Neural cell (in vitro differentiated cells): ENCODE data around the gene TMEM255B. TPM values are rescaled to one million over a fixed set of nuclear protein-coding genes. Genes with fewer than 3 reads are reported as not detected.

Source experiments
- H2AFZ ChIP-seq: fragments of 200-600, 300-800 bp; sonication (generic), shearing (Covaris generic); 2 replicates; pipeline ENCODE4 v1.6.0; 2014; ENCODE audit warnings: low read depth, mild to moderate bottlenecking, antibody characterized with exemption, low read length, moderate library complexity
- H3F3A ChIP-seq: fragments of 200-600 bp; shearing (Covaris generic); 2 replicates; pipeline ENCODE4 v1.6.1; 2016; ENCODE audit warnings: mild to moderate bottlenecking, moderate library complexity, mixed read lengths, antibody characterized with exemption, low read length; ENCODE audit not compliant: insufficient read depth, poor library complexity, severe bottlenecking
- H3K27ac ChIP-seq: fragments of 200-600, 300-800 bp; sonication (generic), shearing (Covaris generic); 2 replicates; pipeline ENCODE4 v1.5.1; 2014; ENCODE audit warnings: mild to moderate bottlenecking, low read length, moderate library complexity
- H3K27me3 ChIP-seq: fragments of 300-800, 200-600 bp; sonication (generic), shearing (Covaris generic); 2 replicates; pipeline ENCODE4 v1.6.0; 2014; ENCODE audit warnings: mild to moderate bottlenecking, low read depth, low read length, moderate library complexity; ENCODE audit not compliant: insufficient read depth
- H3K36me3 ChIP-seq: fragments of 300-800, 200-600 bp; sonication (generic), shearing (Covaris generic); 2 replicates; pipeline ENCODE4 v1.5.1; 2014; ENCODE audit warnings: mild to moderate bottlenecking, antibody characterized with exemption, low read length, moderate library complexity; ENCODE audit not compliant: insufficient read depth
- H3K4me2 ChIP-seq: fragments of 300-800, 200-600 bp; sonication (generic), shearing (Covaris generic); 2 replicates; pipeline ENCODE4 v1.6.0; 2014; ENCODE audit warnings: mild to moderate bottlenecking, low read length
- H3K4me3 ChIP-seq: fragments of 300-800, 200-600 bp; sonication (generic), shearing (Covaris generic); 2 replicates; pipeline ENCODE4 v1.5.1; 2014; ENCODE audit warnings: mild to moderate bottlenecking, low read length, moderate library complexity
- H3K79me2 ChIP-seq: fragments of 200-600 bp; shearing (Covaris generic); replicated peaks from 2 replicates; pipeline ENCODE4 v1.6.0; 2014; ENCODE audit warnings: mild to moderate bottlenecking, low read length, moderate library complexity; ENCODE audit not compliant: insufficient read depth
- H3K9ac ChIP-seq: fragments of 300-800, 200-600 bp; sonication (generic), shearing (Covaris generic); 2 replicates; pipeline ENCODE4 v1.6.1; 2016; ENCODE audit warnings: mild to moderate bottlenecking, low read length, mixed read lengths
- H3K9me2 ChIP-seq: fragments of 200-600 bp; shearing (Covaris generic); 2 replicates; pipeline ENCODE4 v1.6.1; 2016; ENCODE audit warnings: mild to moderate bottlenecking, low read length, mixed read lengths; ENCODE audit not compliant: insufficient read depth
- H3K9me3 ChIP-seq: fragments of 200-600, 300-800 bp; sonication (generic), shearing (Covaris generic); 2 replicates; pipeline ENCODE4 v1.6.1; 2016; ENCODE audit warnings: mild to moderate bottlenecking, mixed run types, low read length, moderate library complexity, mixed read lengths
- H4K20me1 ChIP-seq: fragments of 200-600 bp; shearing (Covaris generic); 2 replicates; pipeline ENCODE4 v1.6.1; 2016; ENCODE audit warnings: mild to moderate bottlenecking, mixed run types; ENCODE audit not compliant: insufficient read depth
- EP300 ChIP-seq: fragments of 450-650 bp; conservative IDR thresholded peaks from 2 replicates; pipeline ENCODE4 v1.6.1; 2014; ENCODE audit warnings: antibody characterized with exemption, mild to moderate bottlenecking, moderate library complexity; ENCODE audit not compliant: poor library complexity, severe bottlenecking
- EZH2 ChIP-seq: fragments of 200-600, 300-800 bp; shearing (Covaris generic), sonication (generic); IDR thresholded peaks from 2 replicates; pipeline ENCODE4 v1.6.1; 2014; ENCODE audit warnings: antibody characterized with exemption, low read length, borderline replicate concordance, mild to moderate bottlenecking; ENCODE audit not compliant: insufficient read depth, poor library complexity, severe bottlenecking
- MXI1 ChIP-seq: fragments of 450-650 bp; conservative IDR thresholded peaks from 2 replicates; pipeline ENCODE4 v1.6.1; 2014; ENCODE audit warnings: antibody characterized with exemption, mild to moderate bottlenecking; ENCODE audit not compliant: poor library complexity, severe bottlenecking
- POLR2AphosphoS5 ChIP-seq: IDR thresholded peaks from 2 replicates; pipeline ENCODE4 v1.6.1; 2012
- RAD21 ChIP-seq: fragments of 450-650 bp; conservative IDR thresholded peaks from 2 replicates; pipeline ENCODE4 v1.6.1; 2014; ENCODE audit warnings: antibody characterized with exemption, mild to moderate bottlenecking, moderate library complexity
- SMC3 ChIP-seq: fragments of 450-650 bp; conservative IDR thresholded peaks from 2 replicates; pipeline ENCODE4 v1.6.1; 2014; ENCODE audit warnings: antibody characterized with exemption, mild to moderate bottlenecking, moderate library complexity; ENCODE audit not compliant: poor library complexity
- TAF1 ChIP-seq: IDR thresholded peaks from 2 replicates; pipeline ENCODE4 v1.6.1; 2012; ENCODE audit warnings: low read depth
- polyA plus RNA-seq: library from polyadenylated mRNA; depleted of rRNA; stranded (reverse); fragments of >200 nt; gene quantifications from 2 replicates; pipeline ENCODE4 v1.2.3, GENCODE V29; 2014
- TF ChIP-seq, protein P1 (sequence below): IDR thresholded peaks from 2 replicates; pipeline ENCODE4 v1.6.1; 2012; ENCODE audit warnings: borderline replicate concordance
- TF ChIP-seq, protein P2 (sequence below): fragments of 450-650 bp; IDR thresholded peaks from 2 replicates; pipeline ENCODE4 v1.5.1; 2014; ENCODE audit warnings: antibody characterized with exemption, mild to moderate bottlenecking, moderate library complexity; ENCODE audit not compliant: poor library complexity, severe bottlenecking

The TMEM255B gene
- polyA plus RNA-seq, 1 donor from 2014 or later, result not detected

DNA sequence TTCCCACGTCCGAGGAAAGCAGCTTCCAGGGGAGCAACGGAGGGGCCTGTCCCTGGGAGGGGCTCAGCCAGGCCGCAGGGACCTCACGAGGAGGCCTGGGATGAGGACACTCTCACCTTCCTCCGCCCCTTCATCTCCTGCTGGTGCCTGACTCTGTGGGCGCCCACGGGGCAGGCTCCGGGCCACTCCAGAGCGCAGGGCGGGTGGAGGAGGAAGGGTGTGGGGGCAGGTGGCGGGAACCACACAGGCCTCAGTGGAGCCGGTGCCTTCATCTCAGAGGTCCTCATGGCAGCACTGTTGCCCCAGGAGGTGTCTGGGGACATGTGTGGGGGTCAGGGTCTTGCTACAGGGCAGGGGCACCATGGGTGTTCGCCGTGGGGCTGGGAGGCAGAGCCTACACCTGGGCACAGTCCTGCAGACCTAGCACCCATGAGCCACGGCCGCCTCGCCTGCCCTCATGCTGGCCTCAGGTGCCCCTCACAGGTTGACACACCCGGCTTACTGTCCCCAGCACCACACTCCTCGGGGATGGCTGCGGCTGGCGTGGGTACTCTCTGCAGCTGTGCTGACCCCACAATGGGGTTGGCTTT is 10.1 kb upstream of the TMEM255B start:
- no peaks in the 10 kb centered on the region for H3K9me2 ChIP-seq
- H2AFZ ChIP-seq, result no peak overlapping the region
- no peaks in the 10 kb centered on the region for H4K20me1 ChIP-seq
- no peaks in the 10 kb centered on the region for H3K9me3 ChIP-seq
- H3K79me2 ChIP-seq, result no peaks in the 10 kb centered on the region
- no peaks in the 10 kb centered on the region for H3F3A ChIP-seq
- no peak for TF ChIP-seq SMC3
- TF ChIP-seq EZH2, result no peak
- no peak overlapping the region for H3K9ac ChIP-seq
- H3K36me3 ChIP-seq, result no peaks in the 10 kb centered on the region
- H3K27ac ChIP-seq, result no peak overlapping the region
- H3K27me3 ChIP-seq, result no peaks in the 10 kb centered on the region
- H3K4me2 ChIP-seq, result no peak overlapping the region
- no peak overlapping the region for H3K4me3 ChIP-seq

DNA sequence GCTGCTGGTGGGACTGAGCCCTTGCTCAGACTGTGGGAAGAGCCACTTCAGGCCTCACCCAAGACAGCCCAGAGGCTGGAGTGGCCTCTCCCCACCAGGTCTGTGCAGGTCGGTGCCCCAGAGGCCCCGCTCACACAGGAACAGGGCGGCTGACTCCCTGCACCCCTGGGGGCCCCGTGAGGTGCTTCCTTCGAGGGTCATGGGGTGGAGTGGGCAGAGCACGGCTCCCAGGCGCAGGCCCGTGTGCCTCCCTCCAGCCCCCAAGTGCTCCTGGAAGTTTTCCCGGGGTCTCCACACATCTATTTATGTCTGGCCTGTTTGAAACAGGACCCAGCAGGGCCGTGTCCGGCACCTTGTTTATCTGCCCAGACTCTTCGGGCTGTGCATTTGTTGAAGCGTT is 9.5 kb upstream of the TMEM255B start:
- no peaks in the 10 kb centered on the region for H4K20me1 ChIP-seq
- H3K36me3 ChIP-seq, result no peaks in the 10 kb centered on the region

More for the DNA sequence above, 9.5 kb upstream of the TMEM255B start:
- no peaks in the 10 kb centered on the region for H3K79me2 ChIP-seq
- no peak overlapping the region for H3K9ac ChIP-seq
- H3K4me3 ChIP-seq, result no peak overlapping the region
- H3K27me3 ChIP-seq, result no peaks in the 10 kb centered on the region
- H3K9me3 ChIP-seq, result no peaks in the 10 kb centered on the region
- H3K9me2 ChIP-seq, result no peaks in the 10 kb centered on the region
- no peak overlapping the region for H2AFZ ChIP-seq
- H3K27ac ChIP-seq, result no peak overlapping the region
- no peak for TF ChIP-seq EZH2
- TF ChIP-seq, protein P1, sequence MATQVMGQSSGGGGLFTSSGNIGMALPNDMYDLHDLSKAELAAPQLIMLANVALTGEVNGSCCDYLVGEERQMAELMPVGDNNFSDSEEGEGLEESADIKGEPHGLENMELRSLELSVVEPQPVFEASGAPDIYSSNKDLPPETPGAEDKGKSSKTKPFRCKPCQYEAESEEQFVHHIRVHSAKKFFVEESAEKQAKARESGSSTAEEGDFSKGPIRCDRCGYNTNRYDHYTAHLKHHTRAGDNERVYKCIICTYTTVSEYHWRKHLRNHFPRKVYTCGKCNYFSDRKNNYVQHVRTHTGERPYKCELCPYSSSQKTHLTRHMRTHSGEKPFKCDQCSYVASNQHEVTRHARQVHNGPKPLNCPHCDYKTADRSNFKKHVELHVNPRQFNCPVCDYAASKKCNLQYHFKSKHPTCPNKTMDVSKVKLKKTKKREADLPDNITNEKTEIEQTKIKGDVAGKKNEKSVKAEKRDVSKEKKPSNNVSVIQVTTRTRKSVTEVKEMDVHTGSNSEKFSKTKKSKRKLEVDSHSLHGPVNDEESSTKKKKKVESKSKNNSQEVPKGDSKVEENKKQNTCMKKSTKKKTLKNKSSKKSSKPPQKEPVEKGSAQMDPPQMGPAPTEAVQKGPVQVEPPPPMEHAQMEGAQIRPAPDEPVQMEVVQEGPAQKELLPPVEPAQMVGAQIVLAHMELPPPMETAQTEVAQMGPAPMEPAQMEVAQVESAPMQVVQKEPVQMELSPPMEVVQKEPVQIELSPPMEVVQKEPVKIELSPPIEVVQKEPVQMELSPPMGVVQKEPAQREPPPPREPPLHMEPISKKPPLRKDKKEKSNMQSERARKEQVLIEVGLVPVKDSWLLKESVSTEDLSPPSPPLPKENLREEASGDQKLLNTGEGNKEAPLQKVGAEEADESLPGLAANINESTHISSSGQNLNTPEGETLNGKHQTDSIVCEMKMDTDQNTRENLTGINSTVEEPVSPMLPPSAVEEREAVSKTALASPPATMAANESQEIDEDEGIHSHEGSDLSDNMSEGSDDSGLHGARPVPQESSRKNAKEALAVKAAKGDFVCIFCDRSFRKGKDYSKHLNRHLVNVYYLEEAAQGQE, result no peak
- no peak for TF ChIP-seq RAD21
- no peak for TF ChIP-seq POLR2AphosphoS5
- no peak for TF ChIP-seq MXI1
- no peak for TF ChIP-seq TAF1
- no peak for TF ChIP-seq EP300
- TF ChIP-seq, protein P2, sequence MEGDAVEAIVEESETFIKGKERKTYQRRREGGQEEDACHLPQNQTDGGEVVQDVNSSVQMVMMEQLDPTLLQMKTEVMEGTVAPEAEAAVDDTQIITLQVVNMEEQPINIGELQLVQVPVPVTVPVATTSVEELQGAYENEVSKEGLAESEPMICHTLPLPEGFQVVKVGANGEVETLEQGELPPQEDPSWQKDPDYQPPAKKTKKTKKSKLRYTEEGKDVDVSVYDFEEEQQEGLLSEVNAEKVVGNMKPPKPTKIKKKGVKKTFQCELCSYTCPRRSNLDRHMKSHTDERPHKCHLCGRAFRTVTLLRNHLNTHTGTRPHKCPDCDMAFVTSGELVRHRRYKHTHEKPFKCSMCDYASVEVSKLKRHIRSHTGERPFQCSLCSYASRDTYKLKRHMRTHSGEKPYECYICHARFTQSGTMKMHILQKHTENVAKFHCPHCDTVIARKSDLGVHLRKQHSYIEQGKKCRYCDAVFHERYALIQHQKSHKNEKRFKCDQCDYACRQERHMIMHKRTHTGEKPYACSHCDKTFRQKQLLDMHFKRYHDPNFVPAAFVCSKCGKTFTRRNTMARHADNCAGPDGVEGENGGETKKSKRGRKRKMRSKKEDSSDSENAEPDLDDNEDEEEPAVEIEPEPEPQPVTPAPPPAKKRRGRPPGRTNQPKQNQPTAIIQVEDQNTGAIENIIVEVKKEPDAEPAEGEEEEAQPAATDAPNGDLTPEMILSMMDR, result no peak
- no peak for TF ChIP-seq SMC3
- no peaks in the 10 kb centered on the region for H3F3A ChIP-seq
- H3K4me2 ChIP-seq, result no peak overlapping the region
